Thyroid gland (tissue), 4 donors: ENCODE data around the gene USP1. TPM values are rescaled to one million over a fixed set of nuclear protein-coding genes. Genes with fewer than 3 reads are reported as not detected.

Experiments used
- DNase-seq, 2 donors: peaks; one replicate each; pipeline ENCODE4 v3.0.0-alpha.2; 2019
- H3K27ac ChIP-seq, 3 donors: fragments of 200-600 bp; sonication (generic); 1 replicate in 2 of 3; 2 replicates in 1 of 3; pipeline ENCODE4 v1.5.1; 2016 to 2019; ENCODE audit warnings: mild to moderate bottlenecking in 1 of 3, moderate library complexity in 1 of 3
- H3K27me3 ChIP-seq: fragments of 200-600 bp; sonication (generic); one replicate; pipeline ENCODE4 v1.5.1; 2019
- H3K36me3 ChIP-seq, 2 donors: fragments of 200-600 bp; sonication (generic); one replicate each; pipeline ENCODE4 v1.5.1; 2016 to 2019
- H3K4me1 ChIP-seq, 2 donors: fragments of 200-600 bp; sonication (generic); one replicate each; pipeline ENCODE4 v1.5.1; 2017 to 2019
- H3K4me3 ChIP-seq, 3 donors: fragments of 200-600 bp; sonication (generic); replicated peaks in 1 of 3; 1 replicate in 2 of 3; 2 replicates in 1 of 3; pipeline ENCODE4 v1.5.1; 2016; ENCODE audit warnings: mild to moderate bottlenecking in 1 of 3
- H3K9me3 ChIP-seq: fragments of 200-600 bp; sonication (generic); one replicate; pipeline ENCODE4 v1.5.1; 2017
- CTCF ChIP-seq, 6 experiments: fragments of 200-600 bp in 3 of 6; fragments of 450-650 bp in 3 of 6; sonication (generic) in 3 of 6; IDR thresholded peaks; one replicate each; pipeline ENCODE4 v1.5.1; 2016 to 2019; ENCODE audit warnings: antibody characterized with exemption in 6 of 6, mild to moderate bottlenecking in 2 of 6, inconsistent platforms in 1 of 6, moderate library complexity in 1 of 6
- POLR2A ChIP-seq, 2 donors: fragments of 450-650 bp; IDR thresholded peaks; one replicate each; pipeline ENCODE4 v1.6.1; 2017; ENCODE audit warnings: antibody characterized with exemption in 2 of 2, mild to moderate bottlenecking in 2 of 2, moderate library complexity in 1 of 2
- WGBS, 2 donors: methylation state at CpG; one replicate each; pipeline ENCODE4 v1.1.5; 2017; 5-methylcytosine and 5-hydroxymethylcytosine counted together
- intact Hi-C: fragments of 100-400 bp; cut with DNase I; formaldehyde crosslinking; loops from one replicate; pipeline ENCODE4 v1.15.1; 2023
- total RNA-seq, 4 donors: library from RNA; depleted of rRNA; stranded (reverse); fragments of >200 nt; gene quantifications; one replicate each; pipeline ENCODE4 v1.2.3, GENCODE V29; 2016

USP1 gene
- total RNA-seq, 4 donors from 2014 or later, result 27.4 to 33.0 (median 30.9) TPM

- TF ChIP-seq CTCF (IDR thresholded peaks at IDR 0.05), result no peak
- no peak for DNase-seq
- WGBS, 2 donors, result 91 to 93% methylated on average over 3 of the region's 3 CpGs
- intact Hi-C loops, result no loop called here
- Histone ChIP-seq H3K9me3 (no peaks in the 10 kb centered on the region), H3K4me1 (no peaks in the 10 kb centered on the region), H3K4me3 (no peak overlapping the region), H3K36me3 (peaks cover 28 to 35% of the 10 kb centered on the region in 2 donors), H3K27me3 (no peaks in the 10 kb centered on the region), H3K27ac (no peak overlapping the region)
Measured at GRCh38 chr1:62448221-62448933, 11.5 kb downstream of the USP1 start.

- no peaks in the 10 kb centered on the region for H3K9me3 ChIP-seq
- intact Hi-C loops, result no loop called here
- DNase-seq, result no peak
- TF ChIP-seq CTCF (IDR thresholded peaks at IDR 0.05), result no peak
- no peak for TF ChIP-seq POLR2A (IDR thresholded peaks at IDR 0.05)
- no peaks in the 10 kb centered on the region for H3K27me3 ChIP-seq
- H3K4me1 ChIP-seq, result no peaks in the 10 kb centered on the region
- WGBS, 2 donors, result 94% methylated on average over 2 of the region's 2 CpGs
- H3K36me3 ChIP-seq, result peaks cover 24 to 51% of the 10 kb centered on the region in 2 donors
- no peak overlapping the region for H3K27ac ChIP-seq
- H3K4me3 ChIP-seq, result no peak overlapping the region
Measured at GRCh38 chr1:62450301-62450700, 13.5 kb downstream of the USP1 start.

- DNase-seq, result no peak
- WGBS, 2 donors, result 88 to 96% methylated on average over 1 of the region's 1 CpG
- intact Hi-C loops, result no loop called here
- Histone ChIP-seq H3K27me3 (no peaks in the 10 kb centered on the region), H3K4me3 (no peak overlapping the region), H3K27ac (no peak overlapping the region), H3K36me3 (peaks cover 11 to 37% of the 10 kb centered on the region in 2 donors), H3K9me3 (no peaks in the 10 kb centered on the region), H3K4me1 (no peaks in the 10 kb centered on the region)
- TF ChIP-seq CTCF (IDR thresholded peaks at IDR 0.05) (no peak), POLR2A (IDR thresholded peaks at IDR 0.05) (no peak)
Measured at GRCh38 chr1:62452951-62453350, 16.1 kb downstream of the USP1 start.

- WGBS, 2 donors, result 85 to 86% methylated on average over 6 to 7 of the region's 7 CpGs
Measured at GRCh38 chr1:62457955-62458354, 21.1 kb downstream of the USP1 start.

More at GRCh38 chr1:62457955-62458354, 21.1 kb downstream of the USP1 start:
- H3K4me1 ChIP-seq, result no peaks in the 10 kb centered on the region
- H3K9me3 ChIP-seq, result no peaks in the 10 kb centered on the region
- TF ChIP-seq CTCF (IDR thresholded peaks at IDR 0.05) (no peak), POLR2A (IDR thresholded peaks at IDR 0.05) (no peak)
- DNase-seq, result no peak
- H3K36me3 ChIP-seq, result peaks cover 0 to 16% of the 10 kb centered on the region in 2 donors
- H3K4me3 ChIP-seq, result no peak overlapping the region
- intact Hi-C loops, result no loop called here
- H3K27me3 ChIP-seq, result no peaks in the 10 kb centered on the region
- H3K27ac ChIP-seq, result no peak overlapping the region
